OCI-LY7 (cell line): ENCODE data around the gene RTL3. TPM values are rescaled to one million over a fixed set of nuclear protein-coding genes. Genes with fewer than 3 reads are reported as not detected.

Source experiments
- Bru-seq: library from RNA; stranded (reverse); fragments of 400-500 nt; gene quantifications from one replicate; lab custom pipeline; 2021; lab: Mats Ljungman, UMichigan
- BruChase-seq, 2 experiments: library from RNA; stranded (reverse); fragments of 400-500 nt; gene quantifications; one replicate each; lab custom pipeline; 2021; lab: Mats Ljungman, UMichigan
- BruUV-seq: library from RNA; stranded (reverse); fragments of 400-500 nt; replicated peaks from 2 replicates; lab custom pipeline; 2021; lab: Mats Ljungman, UMichigan
- CTCF ChIA-PET: fragments of 300-600 bp; sonication (Branson Sonifier 250); formaldehyde crosslinking; loops from one replicate; lab custom pipeline; 2022; ENCODE audit warnings: antibody characterized with exemption; ENCODE audit not compliant: unreplicated experiment; lab: Charles Lee
- POLR2A ChIA-PET: fragments of 300-600 bp; sonication (Branson Sonifier 250); formaldehyde crosslinking; loops from one replicate; lab custom pipeline; 2022; ENCODE audit warnings: antibody characterized with exemption; lab: Charles Lee
- DNase-seq: peaks from one replicate; pipeline ENCODE4 v3.0.0-alpha.2; 2015; ENCODE audit warnings: low spot score
- H2AFZ ChIP-seq: fragments of 200-600 bp; sonication (generic), shearing (Covaris generic); 2 replicates; pipeline ENCODE4 v1.6.1; 2014; ENCODE audit warnings: mild to moderate bottlenecking, antibody characterized with exemption, low read length, moderate library complexity
- H3K27ac ChIP-seq: fragments of 200-600 bp; sonication (generic); 2 replicates; pipeline ENCODE4 v1.5.1; 2014; ENCODE audit warnings: mixed run types, low read depth, mild to moderate bottlenecking, moderate library complexity, low read length, inconsistent platforms; ENCODE audit not compliant: poor library complexity, severe bottlenecking
- H3K36me3 ChIP-seq: fragments of 200-600 bp; sonication (generic); 2 replicates; pipeline ENCODE4 v1.6.1; 2014; ENCODE audit warnings: mild to moderate bottlenecking, antibody characterized with exemption, low read length, moderate library complexity, mixed read lengths; ENCODE audit not compliant: insufficient read depth
- H3K4me1 ChIP-seq: fragments of 200-600 bp; sonication (generic); 2 replicates; pipeline ENCODE4 v1.5.1; 2014; ENCODE audit warnings: mild to moderate bottlenecking, low read length; ENCODE audit not compliant: insufficient read depth, poor library complexity, severe bottlenecking
- H3K4me2 ChIP-seq: fragments of 200-600 bp; sonication (generic); 2 replicates; pipeline ENCODE4 v1.6.1; 2014; ENCODE audit warnings: mild to moderate bottlenecking, low read length
- H3K4me3 ChIP-seq: fragments of 200-600 bp; sonication (generic); 2 replicates; pipeline ENCODE4 v1.5.1; 2014; ENCODE audit warnings: mild to moderate bottlenecking, low read depth, low read length; ENCODE audit not compliant: poor library complexity, severe bottlenecking
- H3K79me2 ChIP-seq: fragments of 200-600 bp; sonication (generic); 2 replicates; pipeline ENCODE4 v1.6.1; 2016; ENCODE audit warnings: low read depth, mild to moderate bottlenecking, low read length, moderate library complexity, mixed read lengths; ENCODE audit not compliant: insufficient read depth
- H3K9me2 ChIP-seq: fragments of 200-600 bp; sonication (generic); 2 replicates; pipeline ENCODE4 v1.6.1; 2016; ENCODE audit warnings: mild to moderate bottlenecking, low read length, mixed read lengths; ENCODE audit not compliant: insufficient read depth
- H3K9me3 ChIP-seq: fragments of 200-600 bp; sonication (generic); 2 replicates; pipeline ENCODE4 v1.6.1; 2014; ENCODE audit warnings: mild to moderate bottlenecking, mixed run types, low read length, mixed read lengths
- H4K20me1 ChIP-seq: fragments of 200-600 bp; sonication (generic); 2 replicates; pipeline ENCODE4 v1.6.1; 2014; ENCODE audit warnings: mild to moderate bottlenecking, antibody characterized with exemption, low read length, moderate library complexity, mixed read lengths; ENCODE audit not compliant: insufficient read depth
- EZH2phosphoT487 ChIP-seq: fragments of 200-600 bp; sonication (generic); IDR thresholded peaks from 2 replicates; pipeline ENCODE4 v1.6.1; 2018; ENCODE audit warnings: low read depth, borderline replicate concordance, mild to moderate bottlenecking, mixed run types, antibody characterized with exemption, low read length, moderate library complexity, mixed read lengths
- intact Hi-C: fragments of 100-400 bp; cut with micrococcal nuclease; formaldehyde crosslinking; loops from one replicate; pipeline ENCODE4 v1.10.0; 2022; ENCODE audit not compliant: unreplicated experiment
- long read RNA-seq: library from polyadenylated mRNA; stranded (forward); transcript quantifications from one replicate; pipeline ENCODE4 v2.0.0, GENCODE V29; 2022
- total RNA-seq, 2 experiments: library from RNA; depleted of rRNA in 1 of 2; stranded (reverse); fragments of >200 nt in 1 of 2; shearing (Covaris generic) in 1 of 2; gene quantifications; 2 replicates each; pipeline ENCODE4 v1.2.3, GENCODE V29; 2014 to 2022
- TF ChIP-seq, protein P1 (sequence below): fragments of 200-600 bp; sonication (generic); conservative IDR thresholded peaks from 2 replicates; pipeline ENCODE4 v1.5.1; 2014; ENCODE audit warnings: mild to moderate bottlenecking, antibody characterized with exemption, low read length, moderate library complexity, mixed read lengths

The RTL3 gene, protein sequence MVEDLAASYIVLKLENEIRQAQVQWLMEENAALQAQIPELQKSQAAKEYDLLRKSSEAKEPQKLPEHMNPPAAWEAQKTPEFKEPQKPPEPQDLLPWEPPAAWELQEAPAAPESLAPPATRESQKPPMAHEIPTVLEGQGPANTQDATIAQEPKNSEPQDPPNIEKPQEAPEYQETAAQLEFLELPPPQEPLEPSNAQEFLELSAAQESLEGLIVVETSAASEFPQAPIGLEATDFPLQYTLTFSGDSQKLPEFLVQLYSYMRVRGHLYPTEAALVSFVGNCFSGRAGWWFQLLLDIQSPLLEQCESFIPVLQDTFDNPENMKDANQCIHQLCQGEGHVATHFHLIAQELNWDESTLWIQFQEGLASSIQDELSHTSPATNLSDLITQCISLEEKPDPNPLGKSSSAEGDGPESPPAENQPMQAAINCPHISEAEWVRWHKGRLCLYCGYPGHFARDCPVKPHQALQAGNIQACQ
- total RNA-seq (2014; rRNA removed; shearing (Covaris generic)) (not detected in 2 replicates), total RNA-seq (2022) (not detected in 2 replicates), Bru-seq, nascent RNA (not detected), BruChase-seq, experiment 1, labeled RNA remaining after a 6-hour chase (not detected), BruChase-seq, experiment 2, labeled RNA remaining after a 2-hour chase (not detected)
- long read RNA-seq: 0 reads

GRCh38 chrX:78658845-78659744, at the start of gene RTL3:
Gene RTL3 (minus strand): TSS chrX:78659328. CDS start chrX:78658420, 908 bp downstream.
- no peaks in the 10 kb centered on the region for H4K20me1 ChIP-seq
- no peak within 1 kb of the TSS for H3K4me2 ChIP-seq
- no peak within 1 kb of the TSS for H2AFZ ChIP-seq
- ChIA-PET CTCF (no interaction called here), POLR2A (interaction anchor here (0.6 kb wide), 1 partner anchor 1933 kb away, joined by 3 read pairs; no protein-coding TSS in a partner anchor)
- DNase-seq: no peak
- no peaks in the 10 kb centered on the region for H3K9me3 ChIP-seq
- BruUV-seq: no TSS peak
- H3K27ac ChIP-seq: no peak within 1 kb of the TSS
- H3K4me1 ChIP-seq: no peaks in the 10 kb centered on the region
- intact Hi-C loops: no loop called here
- H3K4me3 ChIP-seq: no peak within 1 kb of the TSS
- TF ChIP-seq, protein P1, sequence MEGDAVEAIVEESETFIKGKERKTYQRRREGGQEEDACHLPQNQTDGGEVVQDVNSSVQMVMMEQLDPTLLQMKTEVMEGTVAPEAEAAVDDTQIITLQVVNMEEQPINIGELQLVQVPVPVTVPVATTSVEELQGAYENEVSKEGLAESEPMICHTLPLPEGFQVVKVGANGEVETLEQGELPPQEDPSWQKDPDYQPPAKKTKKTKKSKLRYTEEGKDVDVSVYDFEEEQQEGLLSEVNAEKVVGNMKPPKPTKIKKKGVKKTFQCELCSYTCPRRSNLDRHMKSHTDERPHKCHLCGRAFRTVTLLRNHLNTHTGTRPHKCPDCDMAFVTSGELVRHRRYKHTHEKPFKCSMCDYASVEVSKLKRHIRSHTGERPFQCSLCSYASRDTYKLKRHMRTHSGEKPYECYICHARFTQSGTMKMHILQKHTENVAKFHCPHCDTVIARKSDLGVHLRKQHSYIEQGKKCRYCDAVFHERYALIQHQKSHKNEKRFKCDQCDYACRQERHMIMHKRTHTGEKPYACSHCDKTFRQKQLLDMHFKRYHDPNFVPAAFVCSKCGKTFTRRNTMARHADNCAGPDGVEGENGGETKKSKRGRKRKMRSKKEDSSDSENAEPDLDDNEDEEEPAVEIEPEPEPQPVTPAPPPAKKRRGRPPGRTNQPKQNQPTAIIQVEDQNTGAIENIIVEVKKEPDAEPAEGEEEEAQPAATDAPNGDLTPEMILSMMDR: no peak
- TF ChIP-seq EZH2phosphoT487: no peak
- no peaks in the 10 kb centered on the region for H3K36me3 ChIP-seq
- H3K79me2 ChIP-seq: no peaks in the 10 kb centered on the region
- H3K9me2 ChIP-seq: no peaks in the 10 kb centered on the region

- H4K20me1 ChIP-seq: no peaks in the 10 kb centered on the region
- no TSS peak for BruUV-seq
- H3K27ac ChIP-seq: no peak overlapping the region
- H3K9me3 ChIP-seq: no peaks in the 10 kb centered on the region
- ChIA-PET POLR2A (no interaction called here), CTCF (no interaction called here)
- H3K79me2 ChIP-seq: no peaks in the 10 kb centered on the region
- H3K4me2 ChIP-seq: no peak overlapping the region
- H3K4me1 ChIP-seq: no peaks in the 10 kb centered on the region
- DNase-seq: no peak
- H3K4me3 ChIP-seq: no peak overlapping the region
- TF ChIP-seq EZH2phosphoT487: no peak
- TF ChIP-seq, protein P1: no peak
- no peaks in the 10 kb centered on the region for H3K36me3 ChIP-seq
- no peak overlapping the region for H2AFZ ChIP-seq
- intact Hi-C loops: no loop called here
- H3K9me2 ChIP-seq: no peaks in the 10 kb centered on the region
Observed at GRCh38 chrX:78708816-78709215, 49.7 kb upstream of the RTL3 start.
